Smooth muscle cell (in vitro differentiated cells): ENCODE data around the gene C21orf58. TPM values are rescaled to one million over a fixed set of nuclear protein-coding genes. Genes with fewer than 3 reads are reported as not detected.

Source experiments
- DNase-seq: peaks from one replicate; lab custom pipeline; 2025; ENCODE audit not compliant: unreplicated experiment; lab: John Stamatoyannopoulos, UW
- H2AFZ ChIP-seq: fragments of 200-600 bp; sonication (generic); 2 replicates; pipeline ENCODE4 v1.6.0; 2016; ENCODE audit warnings: antibody characterized with exemption, low read depth, mild to moderate bottlenecking
- H3F3A ChIP-seq: fragments of 200-600 bp; sonication (generic); 2 replicates; pipeline ENCODE4 v1.6.0; 2017; ENCODE audit warnings: antibody characterized with exemption, low read depth
- H3K27ac ChIP-seq: fragments of 200-600 bp; sonication (generic); 2 replicates; pipeline ENCODE4 v1.5.1; 2016; ENCODE audit warnings: low read depth, mild to moderate bottlenecking
- H3K27me3 ChIP-seq: fragments of 200-600 bp; sonication (generic); 2 replicates; pipeline ENCODE4 v1.6.1; 2016; ENCODE audit warnings: low read depth, mild to moderate bottlenecking
- H3K36me3 ChIP-seq: fragments of 200-600 bp; sonication (generic); 2 replicates; pipeline ENCODE4 v1.5.1; 2016; ENCODE audit warnings: low read depth
- H3K4me1 ChIP-seq: fragments of 200-600 bp; sonication (generic); 2 replicates; pipeline ENCODE4 v1.5.1; 2016; ENCODE audit warnings: low read depth
- H3K4me2 ChIP-seq: fragments of 200-600 bp; sonication (generic); 2 replicates; pipeline ENCODE4 v1.6.0; 2016; ENCODE audit warnings: mild to moderate bottlenecking
- H3K4me3 ChIP-seq: fragments of 200-600 bp; sonication (generic); 2 replicates; pipeline ENCODE4 v1.5.1; 2016; ENCODE audit warnings: mild to moderate bottlenecking
- H3K79me2 ChIP-seq: fragments of 200-600 bp; sonication (generic); 2 replicates; pipeline ENCODE4 v1.6.0; 2016; ENCODE audit warnings: low read depth, mild to moderate bottlenecking
- H3K9ac ChIP-seq: fragments of 200-600 bp; sonication (generic); 2 replicates; pipeline ENCODE4 v1.6.0; 2016; ENCODE audit warnings: low read depth
- H3K9me3 ChIP-seq: fragments of 200-600 bp; sonication (generic); replicated peaks from 2 replicates; pipeline ENCODE4 v1.5.1; 2016; ENCODE audit warnings: low read depth
- H4K20me1 ChIP-seq: fragments of 200-600 bp; sonication (generic); 2 replicates; pipeline ENCODE4 v1.6.0; 2016; ENCODE audit warnings: low read depth
- WGBS: methylation state at CpG from one replicate; pipeline ENCODE4 v1.1.7; 2016; ENCODE audit warnings: low lambda C conversion rate; 5-methylcytosine and 5-hydroxymethylcytosine counted together
- polyA plus RNA-seq: library from polyadenylated mRNA; unstranded; fragments of >200 nt; fragmentation: Nextera tagmentation; extraction: Ambion mirVana; gene quantifications from 2 replicates; pipeline ENCODE4 v1.2.1, GENCODE V29; 2016
- total RNA-seq: library from RNA; depleted of rRNA; stranded (reverse); fragments of >200 nt; gene quantifications from 2 replicates; pipeline ENCODE4 v1.2.3, GENCODE V29; 2014
- TF ChIP-seq, protein P1 (sequence below): fragments of 200-600 bp; sonication (generic); IDR thresholded peaks from 2 replicates; pipeline ENCODE4 v1.5.1; 2017; ENCODE audit warnings: borderline replicate concordance, mild to moderate bottlenecking, antibody characterized with exemption; ENCODE audit not compliant: insufficient read depth, poor library complexity, severe bottlenecking

The C21orf58 gene
- total and polyA plus RNA-seq, 2 experiments from 2014 or later, result 3.9 to 4.5 TPM

DNA sequence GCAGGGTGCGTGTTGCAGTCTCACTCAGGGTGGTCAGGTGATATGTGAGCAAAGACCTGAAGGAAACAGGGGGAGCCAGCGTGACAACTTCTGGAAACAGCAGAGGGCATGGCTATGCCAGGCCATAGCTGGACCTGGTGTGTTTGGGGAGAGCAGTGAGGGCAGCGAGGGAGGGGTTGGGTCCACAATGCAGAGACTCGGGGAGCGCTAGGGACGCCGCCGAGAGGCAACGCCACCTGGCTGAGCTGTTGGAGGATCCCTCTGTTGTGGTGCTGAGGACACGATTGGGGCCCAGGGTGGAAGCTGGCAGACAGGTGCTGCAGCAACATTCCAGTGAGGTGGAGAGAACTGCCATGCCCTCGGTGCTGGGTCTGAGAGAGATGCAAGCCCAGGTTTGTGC, 68.5 kb downstream of the C21orf58 start:
- Histone ChIP-seq H3K27me3 (no peaks in the 10 kb centered on the region), H3K4me2 (no peak overlapping the region), H2AFZ (no peak overlapping the region), H3K4me3 (no peak overlapping the region), H3K4me1 (no peaks in the 10 kb centered on the region), H3K9me3 (no peaks in the 10 kb centered on the region), H3K79me2 (no peaks in the 10 kb centered on the region), H4K20me1 (peaks cover 10% of the 10 kb centered on the region), H3K36me3 (peaks cover 45% of the 10 kb centered on the region), H3K27ac (no peak overlapping the region), H3F3A (no peaks in the 10 kb centered on the region), H3K9ac (no peak overlapping the region)
- no peak for DNase-seq
- TF ChIP-seq, protein P1, sequence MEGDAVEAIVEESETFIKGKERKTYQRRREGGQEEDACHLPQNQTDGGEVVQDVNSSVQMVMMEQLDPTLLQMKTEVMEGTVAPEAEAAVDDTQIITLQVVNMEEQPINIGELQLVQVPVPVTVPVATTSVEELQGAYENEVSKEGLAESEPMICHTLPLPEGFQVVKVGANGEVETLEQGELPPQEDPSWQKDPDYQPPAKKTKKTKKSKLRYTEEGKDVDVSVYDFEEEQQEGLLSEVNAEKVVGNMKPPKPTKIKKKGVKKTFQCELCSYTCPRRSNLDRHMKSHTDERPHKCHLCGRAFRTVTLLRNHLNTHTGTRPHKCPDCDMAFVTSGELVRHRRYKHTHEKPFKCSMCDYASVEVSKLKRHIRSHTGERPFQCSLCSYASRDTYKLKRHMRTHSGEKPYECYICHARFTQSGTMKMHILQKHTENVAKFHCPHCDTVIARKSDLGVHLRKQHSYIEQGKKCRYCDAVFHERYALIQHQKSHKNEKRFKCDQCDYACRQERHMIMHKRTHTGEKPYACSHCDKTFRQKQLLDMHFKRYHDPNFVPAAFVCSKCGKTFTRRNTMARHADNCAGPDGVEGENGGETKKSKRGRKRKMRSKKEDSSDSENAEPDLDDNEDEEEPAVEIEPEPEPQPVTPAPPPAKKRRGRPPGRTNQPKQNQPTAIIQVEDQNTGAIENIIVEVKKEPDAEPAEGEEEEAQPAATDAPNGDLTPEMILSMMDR, result no peak
- 98% methylated on average over 11 of the region's 11 CpGs for WGBS

- H3K4me2 ChIP-seq, result no peak overlapping the region
- 95% methylated on average over 12 of the region's 12 CpGs for WGBS
These were observed 69.3 kb downstream of the C21orf58 start for GRCh38 chr21:46254208-46254975.

DNA sequence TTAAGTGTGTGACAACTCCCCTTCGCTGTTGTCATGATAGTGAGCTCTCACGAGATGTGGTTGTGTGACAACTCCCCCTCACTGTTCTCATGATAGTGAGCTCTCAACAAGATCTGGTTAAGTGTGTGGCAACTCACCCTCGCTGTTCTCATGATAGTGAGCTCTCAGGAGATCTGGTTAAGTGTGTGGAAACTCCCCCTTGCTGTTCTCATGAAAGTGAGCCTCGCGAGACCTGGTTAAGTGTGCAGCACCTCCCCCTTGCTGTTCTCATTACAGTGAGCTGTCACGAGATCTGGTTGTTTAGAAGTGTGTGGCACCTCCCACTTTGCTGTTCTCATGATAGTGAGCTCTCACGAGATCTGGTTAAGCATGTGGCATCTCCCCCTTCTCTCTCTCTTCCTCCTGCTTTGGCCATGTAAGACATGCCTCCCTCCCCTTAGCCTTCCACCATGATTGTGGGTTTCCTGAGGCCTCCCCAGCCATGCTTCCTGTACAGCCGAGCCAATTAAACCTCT, 70.0 kb downstream of the C21orf58 start:
- WGBS, result 83% methylated on average over 8 of the region's 8 CpGs
- no peaks in the 10 kb centered on the region for H3K9me3 ChIP-seq
- H3K79me2 ChIP-seq, result no peaks in the 10 kb centered on the region
- H3F3A ChIP-seq, result no peaks in the 10 kb centered on the region
- no peak overlapping the region for H3K4me3 ChIP-seq
- no peak overlapping the region for H3K9ac ChIP-seq
- no peak overlapping the region for H3K4me2 ChIP-seq
- H2AFZ ChIP-seq, result no peak overlapping the region
- DNase-seq, result no peak
- TF ChIP-seq, protein P1, result no peak
- H4K20me1 ChIP-seq, result peaks cover 10% of the 10 kb centered on the region
- H3K36me3 ChIP-seq, result peaks cover 34% of the 10 kb centered on the region
- no peak overlapping the region for H3K27ac ChIP-seq
- H3K27me3 ChIP-seq, result no peaks in the 10 kb centered on the region
- H3K4me1 ChIP-seq, result no peaks in the 10 kb centered on the region

More at GRCh38 chr21:46254208-46254975, 69.3 kb downstream of the C21orf58 start:
- Histone ChIP-seq H3K36me3 (peaks cover 38% of the 10 kb centered on the region), H3K4me3 (no peak overlapping the region), H4K20me1 (peaks cover 10% of the 10 kb centered on the region), H3K9me3 (no peaks in the 10 kb centered on the region), H3K9ac (no peak overlapping the region), H3K4me1 (no peaks in the 10 kb centered on the region), H3K27me3 (no peaks in the 10 kb centered on the region), H2AFZ (no peak overlapping the region), H3K79me2 (no peaks in the 10 kb centered on the region), H3K27ac (no peak overlapping the region), H3F3A (no peaks in the 10 kb centered on the region)
- TF ChIP-seq, protein P1, result no peak
- DNase-seq, result no peak
